ENCODE results near the gene LUZP2.

- TF ChIP-seq CTCF (IDR thresholded peaks at IDR 0.05), result no peak
- no peak for TF ChIP-seq POLR2A (IDR thresholded peaks at IDR 0.05)
Measured at GRCh38 chr11:25066706-25067105, 569.9 kb downstream of the LUZP2 start.

Measured in adrenal gland (tissue), 5 donors.